Inflammatory macrophage treated with lipopolysaccharide for 1 hour (primary cell): Measurements from ENCODE around the gene ZNF568.

ENCODE experiments used
- DNase-seq, 2 donors: peaks; one replicate each; pipeline ENCODE4 v3.0.0-alpha.2; 2020 to 2022

The ZNF568 gene

GRCh38 chr19:36915992-36916830 lies at the start of gene ZNF568, which contains the start of gene ZNF829:
ZNF568 (plus strand) TSS chr19:36916332; CDS start chr19:36922771, 6,439 bp downstream.
ZNF829 (minus strand) TSS chr19:36916291; CDS start chr19:36915167, 1,124 bp downstream.
- peak; percentile 78 to 83 for DNase-seq

DNA sequence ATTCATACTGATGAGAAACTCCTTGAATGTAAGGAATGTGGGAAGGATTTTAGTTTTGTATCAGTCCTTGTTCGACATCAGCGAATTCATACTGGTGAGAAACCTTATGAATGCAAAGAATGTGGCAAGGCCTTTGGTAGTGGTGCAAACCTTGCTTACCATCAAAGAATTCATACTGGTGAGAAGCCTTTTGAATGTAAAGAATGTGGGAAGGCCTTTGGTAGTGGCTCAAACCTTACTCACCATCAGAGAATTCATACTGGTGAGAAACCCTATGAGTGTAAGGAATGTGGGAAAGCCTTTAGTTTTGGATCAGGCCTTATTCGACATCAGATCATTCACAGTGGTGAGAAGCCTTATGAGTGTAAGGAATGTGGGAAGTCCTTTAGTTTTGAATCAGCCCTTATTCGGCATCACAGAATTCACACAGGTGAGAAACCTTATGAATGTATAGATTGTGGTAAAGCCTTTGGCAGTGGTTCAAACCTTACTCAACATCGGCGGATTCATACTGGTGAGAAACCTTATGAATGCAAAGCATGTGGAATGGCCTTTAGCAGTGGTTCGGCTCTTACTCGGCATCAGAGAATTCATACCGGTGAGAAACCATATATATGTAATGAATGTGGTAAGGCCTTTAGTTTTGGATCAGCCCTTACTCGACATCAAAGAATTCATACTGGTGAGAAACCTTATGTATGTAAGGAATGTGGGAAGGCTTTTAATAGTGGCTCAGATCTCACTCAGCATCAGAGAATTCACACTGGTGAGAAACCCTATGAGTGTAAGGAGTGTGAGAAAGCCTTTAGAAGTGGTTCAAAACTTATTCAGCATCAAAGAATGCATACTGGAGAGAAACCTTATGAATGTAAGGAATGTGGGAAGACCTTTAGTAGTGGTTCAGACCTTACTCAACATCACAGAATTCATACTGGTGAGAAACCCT lies 38.9 kb upstream of the ZNF568 start:
- no peak for DNase-seq

GRCh38 chr19:36891768-36892357 lies 24.3 kb upstream of the ZNF568 start:
- no peak for DNase-seq

GRCh38 chr19:36894849-36895383 lies 21.2 kb upstream of the ZNF568 start:
- no peak for DNase-seq

DNA sequence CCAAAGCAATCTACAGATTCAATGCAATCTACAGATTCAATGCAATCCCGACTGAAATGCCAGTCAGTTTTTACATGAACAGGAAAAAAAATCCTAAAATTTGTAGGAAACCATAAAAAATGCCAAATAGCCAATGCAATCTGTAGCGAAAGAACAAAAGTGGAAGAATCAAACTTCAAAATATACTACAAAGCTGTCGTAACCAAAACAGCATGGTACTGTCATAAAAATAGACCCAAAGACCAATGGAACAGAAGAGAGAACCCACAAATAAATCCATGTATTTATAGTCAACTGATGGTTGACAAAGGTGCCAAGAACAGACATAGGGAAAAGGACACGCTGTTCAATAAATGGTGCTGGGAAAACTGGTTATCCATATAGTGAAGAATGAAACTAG lies 17.7 kb upstream of the ZNF568 start:
- no peak for DNase-seq

GRCh38 chr19:36916991-36917390 lies 859 bp downstream of the ZNF568 start:
- DNase-seq: no peak

- DNase-seq: no peak
Measured at GRCh38 chr19:36918090-36918489, 2.0 kb downstream of the ZNF568 start.

DNA sequence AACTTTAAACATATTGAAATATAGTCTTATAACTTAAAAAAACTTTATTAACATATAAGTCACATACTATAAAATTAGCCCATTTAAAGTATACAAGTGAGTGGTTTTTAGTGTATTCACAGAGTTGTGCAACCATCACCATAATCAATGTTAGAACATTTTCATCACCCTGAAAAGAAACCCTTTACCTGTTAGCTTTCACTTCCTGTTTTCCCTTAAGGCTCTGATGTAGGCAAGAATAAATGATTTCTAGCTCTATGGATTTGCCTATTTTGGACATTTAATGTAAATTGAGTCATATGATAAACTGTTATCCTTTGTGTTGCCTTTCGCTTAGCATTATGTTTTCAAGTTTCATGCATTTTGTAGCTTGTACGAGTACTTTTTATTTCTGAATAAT lies 15.6 kb downstream of the ZNF568 start:
- no peak for DNase-seq

DNA sequence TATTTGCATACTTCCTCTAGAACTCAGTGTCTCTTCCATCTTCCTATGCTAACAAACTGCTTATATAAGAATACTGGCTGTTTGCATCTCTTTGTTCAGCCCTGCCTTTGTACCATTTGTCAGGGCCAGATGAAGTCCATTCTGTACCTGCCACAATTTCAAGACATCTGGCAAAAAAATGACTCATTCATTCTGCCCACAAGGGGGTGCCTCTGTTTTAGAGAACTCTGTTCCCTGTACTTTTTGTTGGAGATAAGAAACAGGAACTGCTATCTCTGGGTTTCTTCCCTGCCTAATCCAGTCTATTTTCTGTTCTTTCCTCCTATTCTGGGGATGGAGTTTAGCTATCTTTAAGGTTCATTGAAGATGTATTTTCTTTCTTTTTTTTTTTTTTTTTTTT lies 23.0 kb downstream of the ZNF568 start:
- no peak for DNase-seq

- no peak for DNase-seq
Measured at GRCh38 chr19:36950335-36951119, 34.4 kb downstream of the ZNF568 start.

- no peak for DNase-seq
Measured at GRCh38 chr19:36962346-36962745, 46.2 kb downstream of the ZNF568 start.

GRCh38 chr19:36963280-36963679 lies 47.1 kb downstream of the ZNF568 start:
- DNase-seq: no peak

- DNase-seq: no peak
Measured at GRCh38 chr19:36972571-36972970, 56.4 kb downstream of the ZNF568 start.

DNA sequence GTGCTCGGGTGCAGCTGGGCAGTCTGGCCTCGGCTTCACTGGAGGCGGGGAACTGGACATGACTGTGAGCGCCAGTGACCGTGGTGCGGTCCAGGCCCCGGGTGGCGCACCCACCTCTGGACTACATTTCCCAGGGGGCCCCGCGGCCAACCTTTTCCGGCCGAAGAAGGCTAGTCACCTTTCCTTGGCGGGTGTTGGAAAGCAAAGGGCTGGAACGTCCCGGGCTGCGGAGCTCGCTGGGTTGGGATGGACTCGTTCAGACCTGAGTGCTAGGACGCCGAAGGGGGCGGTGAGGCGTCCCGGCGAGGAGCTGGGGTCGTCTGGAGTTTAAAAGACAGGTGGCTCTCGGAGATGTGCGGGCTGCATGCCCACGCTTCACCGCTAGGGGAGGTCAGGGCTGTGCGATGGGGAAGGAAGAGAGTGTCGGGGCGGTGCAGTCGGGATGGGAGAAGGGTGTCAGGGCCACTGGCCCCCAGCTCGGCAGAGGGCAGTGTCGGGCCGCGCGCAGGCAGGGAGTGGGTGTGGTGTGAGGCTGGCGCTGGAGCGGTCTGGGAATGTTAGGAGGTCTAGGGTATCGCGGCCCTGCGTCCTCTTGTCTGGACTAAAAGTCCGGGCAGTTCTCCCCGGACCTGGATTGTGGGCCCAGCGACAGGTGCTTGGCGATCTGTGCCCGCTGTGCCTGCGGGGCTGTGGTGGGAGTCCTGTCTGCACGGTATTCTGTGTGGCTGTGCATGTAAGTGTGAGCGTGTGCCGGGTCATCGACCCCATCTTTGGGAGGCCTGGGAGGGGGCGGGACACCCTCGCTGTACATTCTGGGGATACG lies 57.1 kb downstream of the ZNF568 start:
- peak; percentile 47 to 51 for DNase-seq

DNA sequence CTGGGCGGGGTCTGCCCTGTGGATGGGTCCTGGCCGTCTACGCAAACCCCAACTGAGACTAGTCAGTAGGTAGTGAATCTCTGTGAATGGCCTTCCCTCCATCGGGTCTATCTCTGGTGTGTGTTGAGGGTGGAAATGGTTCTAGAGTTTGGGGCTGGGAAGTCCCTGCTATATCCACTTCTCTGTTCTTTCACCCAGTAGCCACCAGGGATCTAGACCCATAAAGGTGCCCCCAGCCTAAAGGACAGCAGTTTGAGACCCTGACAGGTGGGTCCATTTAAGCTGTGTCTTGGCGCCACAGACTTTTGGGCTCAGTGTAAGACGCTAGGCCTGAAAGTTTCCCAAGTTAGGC lies 57.7 kb downstream of the ZNF568 start:
- DNase-seq: no peak

DNA sequence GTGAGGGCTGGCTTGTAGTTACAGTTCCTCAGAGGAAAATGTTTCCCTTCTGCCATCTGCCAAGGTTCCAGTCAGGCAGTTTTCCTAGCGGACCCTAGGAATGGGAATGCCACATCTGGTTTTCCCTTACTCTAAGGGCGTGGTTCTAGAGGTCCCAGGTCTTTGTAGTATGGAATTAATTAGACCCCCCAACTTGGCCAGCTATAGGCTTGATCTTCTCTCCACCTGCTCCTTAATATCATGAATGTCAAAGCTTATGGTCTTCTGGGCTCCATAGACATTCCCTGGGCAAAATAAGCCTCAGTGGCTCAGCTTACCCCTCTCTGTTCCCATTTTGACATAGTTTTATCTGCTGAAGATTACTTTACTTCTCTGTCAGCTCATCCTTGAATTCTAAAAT lies 70.0 kb downstream of the ZNF568 start:
- DNase-seq: no peak

GRCh38 chr19:36986601-36987000 lies 70.5 kb downstream of the ZNF568 start:
- DNase-seq: no peak

DNA sequence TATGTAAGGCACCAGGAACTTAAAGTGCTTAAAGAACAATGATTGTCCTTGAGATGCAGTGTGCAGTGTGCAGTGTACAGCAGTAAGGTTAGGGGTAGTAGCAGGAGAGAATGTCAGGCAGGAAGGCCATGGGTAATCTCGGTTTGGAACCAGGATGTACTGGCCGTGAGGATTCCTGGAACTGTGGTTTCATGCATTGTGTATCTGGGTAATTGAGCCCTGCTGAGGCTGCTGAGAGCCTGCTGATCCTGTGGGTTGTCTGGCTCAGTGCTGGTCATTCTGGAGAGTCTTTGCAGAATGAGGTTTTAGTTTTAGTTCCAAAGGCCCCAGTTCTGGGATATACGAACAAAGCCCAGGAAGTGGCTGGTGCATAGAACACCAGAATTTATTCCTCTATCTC lies 71.0 kb downstream of the ZNF568 start:
- DNase-seq: no peak

DNA sequence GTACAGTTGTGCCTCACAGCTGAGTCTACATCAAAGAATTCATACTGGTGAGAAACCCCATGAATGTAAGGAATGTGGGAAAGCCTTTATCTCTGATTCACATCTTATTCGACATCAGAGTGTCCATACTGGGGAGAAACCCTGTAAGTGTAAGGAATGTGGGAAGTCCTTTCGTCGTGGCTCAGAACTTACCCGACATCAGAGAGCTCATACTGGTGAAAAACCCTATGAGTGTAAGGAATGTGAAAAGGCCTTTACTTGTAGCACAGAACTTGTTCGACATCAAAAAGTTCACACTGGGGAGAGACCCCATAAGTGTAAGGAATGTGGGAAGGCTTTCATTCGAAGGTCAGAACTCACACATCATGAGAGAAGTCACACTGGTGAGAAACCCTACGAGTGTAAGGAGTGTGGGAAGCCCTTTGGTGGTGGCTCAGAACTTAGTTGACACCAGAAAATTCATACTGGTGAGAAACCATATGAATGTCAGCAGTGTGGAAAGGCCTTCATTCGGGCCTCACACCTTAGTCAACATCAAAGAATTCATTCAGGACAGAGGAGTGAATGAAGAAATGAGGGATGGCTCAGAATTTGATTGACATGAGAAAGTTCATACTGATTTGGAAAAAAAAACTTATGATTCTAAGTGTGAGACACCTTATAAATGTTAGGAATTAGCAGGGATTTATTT lies 81.2 kb downstream of the ZNF568 start:
- no peak for DNase-seq

GRCh38 chr19:36997843-36998235 lies 81.7 kb downstream of the ZNF568 start:
- DNase-seq: no peak

GRCh38 chr19:36999313-36999712 lies 83.2 kb downstream of the ZNF568 start:
- no peak for DNase-seq
